ENCODE results near the gene BRME1.

Gene BRME1

DNA sequence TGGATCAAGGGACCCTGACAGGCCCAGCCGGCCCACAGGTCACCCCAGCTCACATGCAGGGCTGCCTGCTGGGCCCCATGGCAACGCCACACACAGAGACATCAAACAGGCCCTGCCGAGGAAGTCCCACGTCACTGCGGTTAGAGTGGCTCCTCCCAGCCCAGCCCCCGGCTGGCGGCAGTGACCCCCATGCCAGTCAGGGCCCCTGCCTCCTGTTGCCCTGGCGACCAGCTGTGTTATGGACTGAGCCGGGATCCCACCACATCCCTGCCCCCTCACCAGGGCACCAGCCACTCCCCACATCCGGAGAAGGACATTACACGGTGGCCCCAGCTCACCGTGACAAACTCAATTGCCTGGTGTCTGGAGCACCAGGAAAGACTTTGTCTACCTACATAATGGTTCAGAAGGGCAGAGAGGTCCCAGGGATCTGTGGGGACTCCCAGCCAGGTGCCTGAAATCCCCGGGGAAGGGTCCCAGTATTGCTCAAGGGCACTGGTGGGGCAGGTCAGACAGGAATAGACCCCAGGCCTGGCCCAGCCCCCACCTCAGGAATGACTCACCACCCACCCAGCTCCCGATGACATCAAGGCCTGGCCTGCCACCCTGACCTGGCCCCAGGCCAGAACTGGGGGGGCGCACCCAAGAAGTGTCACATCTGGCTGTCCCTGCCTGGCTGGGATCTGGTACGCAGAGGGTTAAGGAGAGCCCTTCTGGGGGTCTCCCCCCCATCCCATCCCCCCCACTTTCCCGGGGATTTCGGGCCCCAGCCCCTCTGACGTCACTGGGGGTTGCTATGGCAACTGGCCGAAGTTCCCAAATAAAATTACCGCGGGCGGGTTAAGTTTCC, 59.1 kb downstream of the BRME1 start:
- DNase-seq (ENCODE audit: low read depth) = peak; percentile 89

GRCh38 chr19:13844130-13844631, 61.7 kb downstream of the BRME1 start:
- no peak for DNase-seq (ENCODE audit: low read depth)

DNA sequence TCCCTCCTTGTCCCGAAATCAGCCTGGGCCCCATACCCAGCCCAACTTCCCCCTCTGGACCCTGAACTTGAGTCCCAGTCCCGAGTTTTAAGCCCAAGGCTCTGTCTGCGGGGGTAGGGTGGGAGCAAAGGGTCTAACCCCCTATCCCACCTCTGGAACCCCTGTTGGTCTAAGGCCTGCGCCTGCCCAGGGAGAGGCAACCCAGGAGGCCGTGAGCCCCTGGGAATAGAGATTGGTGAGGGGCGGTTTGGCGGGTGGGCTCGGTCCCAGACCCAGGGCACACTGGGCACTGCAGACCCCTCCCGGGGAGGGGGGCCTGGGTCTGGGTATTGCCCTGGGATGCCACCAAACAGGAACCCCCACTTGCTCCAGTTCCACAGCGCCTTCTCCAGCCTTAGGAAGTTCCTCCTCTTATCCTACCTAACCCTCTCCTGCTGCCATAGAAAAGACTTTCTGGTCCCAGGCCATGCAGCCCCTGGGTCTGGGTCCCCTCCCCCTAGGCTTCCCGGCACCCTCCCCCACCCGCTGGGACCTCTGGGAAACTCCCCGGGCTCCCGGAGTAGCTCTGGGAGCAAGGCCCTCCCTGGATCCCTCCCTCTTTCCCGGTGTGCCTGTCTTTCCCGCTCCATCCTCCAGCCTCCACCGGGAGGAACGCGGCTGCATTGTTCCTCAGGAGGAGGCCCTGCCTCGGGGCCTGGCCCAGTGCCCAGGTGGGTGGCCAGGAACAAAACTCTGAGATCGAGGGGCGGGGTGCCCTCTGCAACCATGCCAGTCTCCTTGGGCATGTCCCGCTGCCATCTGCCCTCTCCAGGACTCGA, 62.6 kb downstream of the BRME1 start:
- DNase-seq (ENCODE audit: low read depth) = no peak

DNA sequence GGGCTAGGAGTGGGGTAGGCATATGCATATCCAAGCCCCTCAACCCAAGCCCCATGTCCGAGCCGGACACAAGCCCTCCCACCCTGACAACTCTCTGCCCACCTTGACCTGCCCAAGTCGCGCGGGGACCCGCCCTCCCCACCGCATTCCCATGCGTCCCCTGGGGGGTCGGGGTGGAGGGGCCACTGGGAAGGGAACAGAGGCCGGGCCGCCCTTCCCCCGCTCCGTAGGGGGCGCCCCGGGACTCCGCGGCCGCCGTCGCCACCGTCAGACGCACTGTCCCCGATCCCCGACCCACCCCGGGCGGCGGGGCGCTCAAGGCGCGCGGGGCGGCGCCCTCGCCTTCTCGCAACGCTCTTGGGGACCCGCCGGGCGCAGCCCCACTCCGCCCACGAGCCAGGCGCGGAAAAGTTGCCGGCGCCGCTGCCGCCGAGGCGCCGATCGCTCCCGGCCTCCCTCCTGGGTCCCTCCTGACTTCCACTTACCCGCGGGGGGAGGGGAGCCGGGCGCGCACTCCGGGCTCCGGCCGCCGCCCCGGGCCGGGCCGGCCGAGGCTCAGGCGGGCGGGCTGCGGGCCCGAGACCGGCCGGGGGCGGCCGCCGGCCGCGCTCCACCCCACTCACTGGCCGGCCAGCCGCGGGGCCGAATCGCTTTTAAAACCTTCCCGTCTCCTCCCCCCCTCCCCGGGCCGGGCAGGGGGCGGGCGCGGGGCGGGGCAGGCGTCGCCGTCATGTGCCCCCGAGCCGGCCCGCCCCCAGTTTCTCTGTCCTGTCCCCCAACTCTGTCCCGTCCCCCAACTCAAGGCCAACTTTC, 63.4 kb downstream of the BRME1 start:
- DNase-seq (ENCODE audit: low read depth) = no peak

DNA sequence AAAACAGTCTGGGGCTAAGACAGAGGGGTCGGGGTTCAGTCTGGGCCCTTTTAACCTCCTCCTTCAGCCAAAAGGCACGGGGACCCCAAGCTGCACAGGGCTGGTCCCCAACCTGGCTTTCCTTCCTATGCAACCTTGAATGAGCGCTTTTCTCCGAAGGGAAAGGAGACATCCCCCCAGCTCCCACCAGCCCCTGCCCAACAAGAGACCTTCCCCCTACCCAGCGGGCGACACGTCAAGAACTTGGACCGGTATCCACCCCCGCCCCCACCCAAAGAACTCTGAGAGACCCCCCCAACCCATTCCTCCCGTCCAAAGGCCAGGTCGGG, 64.0 kb downstream of the BRME1 start:
- DNase-seq (ENCODE audit: low read depth) = no peak

DNA sequence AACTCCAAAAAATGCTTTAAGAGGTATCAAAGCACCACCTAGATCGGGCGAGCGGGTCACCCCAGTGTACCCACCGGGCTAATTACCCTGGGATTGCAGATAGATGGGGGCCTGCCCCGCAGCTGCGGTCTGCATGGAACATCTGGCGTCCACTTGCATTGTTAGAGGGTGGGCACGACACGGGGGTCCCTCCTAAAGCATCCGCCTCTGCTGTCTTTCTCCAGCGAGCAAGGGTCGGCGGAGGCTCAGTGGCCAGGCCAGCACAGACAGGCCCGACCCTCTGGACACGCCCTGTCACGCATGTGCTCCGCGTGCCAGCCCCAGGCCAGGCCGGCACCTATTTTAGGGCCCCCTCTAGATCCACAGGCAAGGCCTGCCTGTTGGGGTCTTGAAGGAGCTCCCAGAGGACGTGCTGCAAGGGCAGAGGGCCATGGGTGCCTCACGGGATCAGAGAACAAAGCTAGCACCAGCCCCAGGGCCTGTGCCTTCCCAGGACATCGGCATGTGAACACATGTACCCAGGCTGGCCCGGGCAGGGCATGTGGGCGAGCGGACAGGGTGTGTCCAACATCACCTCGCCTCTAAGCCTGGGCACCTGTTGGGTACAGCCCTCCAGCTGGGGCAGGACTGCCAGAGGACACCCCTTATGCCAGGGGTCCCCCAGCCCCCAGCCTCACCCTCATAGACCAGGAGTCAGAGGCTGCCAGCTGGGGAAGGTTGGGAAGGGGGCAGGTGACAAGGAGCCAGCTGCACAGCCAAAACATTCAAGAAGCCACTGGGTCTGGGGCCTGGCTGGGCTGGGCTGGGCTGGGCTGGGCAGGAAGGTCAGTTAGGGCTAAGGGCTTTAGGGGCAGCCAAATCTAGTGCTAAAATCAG, 64.6 kb downstream of the BRME1 start:
- DNase-seq (ENCODE audit: low read depth) = no peak

DNA sequence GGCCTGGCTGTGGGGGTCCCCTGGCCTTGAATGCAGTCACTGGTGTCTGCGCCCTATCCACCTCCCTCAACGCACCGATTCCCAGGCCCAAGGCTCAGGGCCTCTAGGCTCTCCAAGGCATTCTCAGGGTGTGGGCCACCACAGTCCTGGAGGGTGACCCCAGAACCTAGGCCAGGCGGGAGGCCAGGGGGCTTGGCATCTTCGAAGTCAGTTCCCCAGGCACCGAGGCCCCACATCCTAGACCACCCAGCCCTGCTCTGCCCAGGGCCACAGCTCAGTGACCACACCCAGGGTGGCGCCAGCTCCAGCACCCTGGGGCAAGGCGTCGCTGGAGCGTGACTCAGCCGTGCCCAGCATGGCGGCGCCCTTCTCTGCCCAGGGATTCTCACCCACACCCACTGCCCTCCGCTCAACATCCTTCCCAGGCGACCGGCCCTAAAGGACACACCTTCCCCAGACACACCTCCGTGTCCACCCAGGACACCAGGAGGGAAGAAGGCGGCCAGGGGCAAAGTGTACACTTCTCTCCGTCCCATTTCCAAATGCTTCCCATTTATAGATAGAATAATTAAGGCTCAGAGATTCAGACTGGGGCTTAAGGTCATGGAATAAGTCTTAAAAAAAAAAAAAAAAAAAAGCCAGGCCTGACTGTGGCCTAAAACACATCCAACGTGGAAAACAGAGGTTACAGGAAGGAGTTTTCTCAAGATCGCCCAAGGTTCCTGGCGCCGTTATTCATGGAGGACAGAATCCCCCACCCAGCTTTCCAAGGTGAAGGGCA, 65.4 kb downstream of the BRME1 start:
- DNase-seq (ENCODE audit: low read depth) = no peak

GRCh38 chr19:13839938-13840304, 66.0 kb downstream of the BRME1 start:
- DNase-seq (ENCODE audit: low read depth) = no peak

DNA sequence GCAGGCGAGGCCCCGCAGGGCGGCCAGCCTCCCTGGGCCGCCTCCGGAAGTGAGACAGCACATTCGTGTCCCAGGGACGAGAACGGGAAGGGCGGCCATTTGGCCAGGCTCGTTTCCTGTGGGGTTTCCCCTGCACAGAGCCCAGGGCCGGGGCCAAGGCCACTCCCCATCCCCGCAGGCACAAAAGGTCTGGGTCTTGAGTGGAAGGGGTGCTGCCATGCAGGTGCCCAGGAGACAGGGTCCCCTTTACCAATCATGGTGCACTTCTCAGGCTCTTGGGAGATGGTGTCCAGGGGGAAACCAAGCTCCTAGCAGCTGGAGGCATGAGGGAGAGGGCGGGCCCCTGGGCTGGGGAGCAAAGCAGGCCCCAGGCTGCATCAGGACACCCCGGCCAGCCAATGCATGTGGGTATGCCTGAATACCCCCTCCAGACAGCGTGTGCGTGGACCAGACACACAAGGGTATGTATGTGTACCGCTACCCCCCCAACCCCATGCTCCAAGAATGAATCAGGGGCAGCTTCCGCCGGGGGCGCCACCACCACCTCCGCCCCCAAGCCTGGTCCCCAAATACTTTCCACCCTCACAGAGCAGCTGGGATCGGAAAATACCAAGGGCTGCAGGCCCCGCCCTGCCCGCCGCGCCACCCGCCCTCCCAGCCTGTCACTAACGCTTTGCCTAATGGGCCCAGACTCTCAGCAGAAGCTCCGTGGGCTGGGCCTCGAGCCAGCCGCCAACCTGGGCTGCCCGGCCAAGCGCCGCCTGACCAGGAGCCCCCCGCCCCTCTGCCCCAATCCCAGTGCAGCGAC, 66.6 kb downstream of the BRME1 start:
- DNase-seq (ENCODE audit: low read depth) = peak; percentile 86

GRCh38 chr19:13838435-13839129, 67.3 kb downstream of the BRME1 start:
- DNase-seq (ENCODE audit: low read depth) = no peak

GRCh38 chr19:13835791-13836723, 69.9 kb downstream of the BRME1 start:
- DNase-seq (ENCODE audit: low read depth) = no peak

DNA sequence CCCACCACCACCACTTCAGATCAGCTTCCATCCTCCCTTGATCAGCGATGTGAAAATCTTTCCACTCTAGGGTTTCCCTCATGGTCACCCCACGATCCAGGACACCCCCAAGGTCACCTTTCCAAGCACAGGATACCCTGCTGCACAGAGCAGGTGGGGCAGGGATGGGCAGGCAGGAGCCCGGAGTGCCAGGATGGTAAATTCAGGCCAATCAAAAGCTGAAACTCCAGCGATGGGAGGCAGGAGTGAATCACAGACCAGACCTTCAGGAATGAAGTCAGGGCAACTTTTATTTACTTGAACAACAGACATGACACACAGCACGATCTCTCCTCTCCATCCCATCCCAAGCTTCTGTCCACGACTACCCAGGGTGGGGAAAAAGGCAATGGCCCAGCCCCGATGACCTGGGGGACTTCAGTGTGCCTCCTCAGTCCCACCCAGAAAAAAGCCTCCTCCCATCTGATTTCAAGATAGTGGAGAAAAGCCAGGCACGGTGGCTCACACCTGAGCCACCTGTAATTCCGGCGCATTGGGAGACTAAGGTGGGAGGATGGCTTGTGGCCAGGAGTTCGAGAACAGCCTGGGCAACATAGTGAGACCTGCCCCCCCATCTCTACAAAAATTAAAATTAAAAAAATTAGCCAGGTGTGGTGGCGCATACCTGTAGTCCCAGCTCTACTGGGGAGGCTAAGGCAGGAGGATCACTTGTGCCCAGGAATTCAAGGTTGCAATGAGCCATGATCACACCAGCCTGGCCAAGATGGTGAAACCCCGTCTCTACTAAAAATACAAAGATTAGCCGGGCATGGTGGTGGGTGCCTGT, 71.5 kb downstream of the BRME1 start:
- DNase-seq (ENCODE audit: low read depth) = no peak

GRCh38 chr19:13833330-13834243, 72.3 kb downstream of the BRME1 start:
- DNase-seq (ENCODE audit: low read depth) = peak; percentile 90

All from activated T-cell treated with anti-CD3 and anti-CD28 coated beads for 24 hours (primary cell).